Midbrain (tissue), 1 donor: ENCODE measurements around the gene MLLT3.
"Not testable (repeated sequence)": the region's sequence is repeated elsewhere in the genome, so short reads cannot be mapped to it uniquely, and the experiment has no call there.

Source experiments
- DNase-seq: peaks from one replicate; lab custom pipeline; 2025; lab: John Stamatoyannopoulos, UW

Gene MLLT3

DNA sequence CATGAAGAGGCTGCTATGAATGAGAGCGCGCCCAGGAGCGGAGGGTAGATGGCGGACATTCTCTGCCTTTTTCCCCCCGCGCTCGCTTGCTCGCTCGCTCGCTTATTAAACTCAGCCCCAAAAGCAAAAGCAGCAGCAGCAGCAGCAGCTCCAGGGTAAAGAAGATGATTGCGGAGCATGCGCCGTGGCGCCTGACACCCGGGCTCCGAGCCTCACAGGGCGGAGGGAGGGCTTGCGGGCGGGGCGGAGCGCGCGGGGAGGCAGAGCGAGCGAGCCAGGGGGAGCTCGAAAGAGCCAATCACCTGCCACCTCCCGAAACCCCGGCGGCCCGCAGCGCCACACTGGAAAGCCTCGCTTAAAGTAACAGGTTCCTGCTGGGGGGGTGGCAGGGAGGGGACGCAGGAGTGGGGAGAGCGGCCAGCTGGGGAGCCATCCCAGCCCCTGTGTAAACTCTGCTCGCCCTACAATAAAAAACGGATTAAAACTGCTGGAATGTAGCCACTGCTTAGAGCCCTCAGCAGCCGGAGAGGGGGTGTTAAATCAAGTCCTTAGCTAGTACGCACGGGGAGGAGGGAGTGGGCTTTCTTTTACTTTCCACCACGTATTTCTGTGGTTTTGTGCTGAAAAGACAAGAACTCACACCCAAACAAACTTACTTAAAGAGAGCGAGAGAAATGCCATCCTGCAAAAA is at the start of gene MLLT3:
MLLT3 (minus strand) TSS at position 170 of the 691 bp plus-strand sequence.
- DNase-seq: peak; percentile 95

DNA sequence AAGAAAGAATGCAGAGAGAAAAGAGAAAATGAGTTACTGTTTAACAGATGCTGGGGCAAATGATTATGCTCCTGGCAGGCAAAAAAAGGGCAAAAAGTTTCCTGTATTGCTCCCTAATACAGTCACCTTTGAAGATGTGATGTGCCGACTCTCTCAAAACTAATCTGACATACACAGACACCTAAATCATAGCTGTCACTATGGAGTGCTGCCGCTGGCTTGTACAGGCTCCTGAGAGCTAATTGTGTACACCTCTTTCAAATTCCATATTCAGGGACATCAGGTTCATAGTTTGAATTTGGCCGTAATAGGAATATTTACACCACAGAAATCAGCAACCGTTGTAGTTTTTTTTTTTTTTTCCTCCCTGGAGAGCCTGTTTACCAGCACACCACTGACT is 49.3 kb upstream of the MLLT3 start:
- DNase-seq: no peak

DNA sequence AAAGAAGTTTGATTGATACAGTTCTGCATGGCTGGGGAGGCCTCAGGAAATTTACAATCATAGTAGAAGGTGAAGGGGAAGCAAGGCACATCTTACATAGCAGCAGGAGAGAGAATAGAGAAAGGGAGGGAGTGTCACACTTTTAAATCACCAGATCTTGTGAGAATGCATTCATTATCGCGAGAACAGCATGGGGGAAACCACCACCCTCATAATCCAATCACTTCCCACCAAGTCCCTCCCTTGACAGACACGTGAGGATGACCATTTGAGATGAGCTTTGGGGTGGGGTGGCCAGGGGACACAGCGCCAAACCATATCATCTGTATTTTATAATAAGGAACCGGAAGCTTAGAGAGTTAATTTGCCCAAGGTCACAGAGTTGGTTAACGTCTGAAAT is 48.1 kb upstream of the MLLT3 start:
- DNase-seq: no peak

DNA sequence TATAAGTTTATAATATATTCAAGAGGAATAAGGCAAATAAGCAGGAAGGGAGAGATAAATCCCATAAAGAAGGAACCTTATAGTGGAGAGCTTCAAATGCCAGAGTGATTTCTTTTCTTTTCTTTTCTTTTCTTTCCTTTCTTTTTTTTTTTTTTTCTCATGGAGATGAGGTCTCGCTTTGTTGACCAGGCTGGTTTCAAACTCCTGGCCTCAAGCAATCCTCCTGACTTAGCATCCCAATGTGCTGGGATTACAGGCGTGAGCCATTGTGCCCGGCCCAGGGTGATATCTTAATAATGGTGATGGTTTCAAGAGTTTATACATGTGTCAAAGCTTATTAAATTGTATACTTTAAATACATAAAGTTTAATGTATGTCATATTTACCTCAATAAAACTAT is 42.2 kb upstream of the MLLT3 start:
- DNase-seq: no peak

DNA sequence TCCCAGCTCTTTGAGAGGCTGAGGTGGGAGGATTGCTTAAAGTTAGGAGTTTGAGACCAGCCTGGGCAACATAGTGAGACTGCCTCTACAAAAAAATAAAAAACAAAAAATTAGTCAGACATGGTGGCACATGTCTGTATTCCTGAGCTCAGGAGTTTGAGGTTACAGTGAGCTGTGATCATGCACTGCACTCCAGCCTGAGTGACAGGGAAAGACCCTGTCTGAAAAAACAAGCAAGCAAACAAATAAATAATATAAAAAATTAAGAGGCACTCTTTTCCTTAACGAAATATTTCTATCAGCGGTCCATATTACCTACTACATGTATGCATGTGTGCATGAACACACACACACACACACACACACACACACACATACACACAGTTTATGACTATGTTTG is 40.8 kb upstream of the MLLT3 start:
- DNase-seq: no peak

DNA sequence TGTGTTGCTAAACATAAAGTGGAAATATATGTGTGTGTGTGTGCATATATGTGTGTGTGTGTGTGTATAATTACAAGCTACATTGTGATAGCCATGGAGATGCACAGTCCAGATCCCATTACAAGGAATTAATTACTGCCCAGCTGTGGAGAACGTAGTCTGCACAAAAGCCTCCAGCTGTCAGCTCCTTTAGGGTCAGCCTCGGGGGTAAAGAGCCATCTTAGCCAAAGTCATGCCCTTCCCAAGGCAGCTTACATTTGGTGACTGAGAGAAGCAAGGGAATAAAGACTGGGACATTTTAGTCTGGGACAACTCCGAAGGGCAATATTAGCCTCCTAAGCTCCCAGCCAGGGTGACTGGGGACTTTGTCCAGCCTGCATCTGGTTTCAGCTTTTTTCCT is 39.9 kb upstream of the MLLT3 start:
- DNase-seq: no peak

DNA sequence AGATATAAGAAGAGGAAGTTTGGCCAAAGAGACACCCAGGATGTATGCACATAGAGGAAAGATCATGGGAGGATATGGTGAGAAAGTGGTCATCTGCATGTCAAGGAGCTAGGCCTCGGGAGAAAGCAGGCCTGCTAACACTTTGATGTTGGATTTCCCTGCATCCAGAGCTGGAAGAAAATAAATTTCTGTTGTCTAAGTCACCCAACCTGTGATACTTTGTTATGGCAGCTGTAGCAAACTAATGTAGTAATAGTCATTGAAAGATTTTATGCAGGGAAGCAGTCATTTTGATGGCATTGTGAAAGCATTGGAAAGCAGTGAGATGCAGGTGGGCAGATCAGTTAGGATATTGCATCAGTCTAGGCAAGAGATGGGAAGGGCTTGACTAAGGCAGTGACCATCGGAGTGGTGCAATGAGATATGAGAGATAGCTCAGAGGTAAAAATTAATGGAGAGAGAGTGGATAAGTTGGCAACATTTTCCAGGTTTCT is 37.2 kb upstream of the MLLT3 start:
- no peak for DNase-seq

DNA sequence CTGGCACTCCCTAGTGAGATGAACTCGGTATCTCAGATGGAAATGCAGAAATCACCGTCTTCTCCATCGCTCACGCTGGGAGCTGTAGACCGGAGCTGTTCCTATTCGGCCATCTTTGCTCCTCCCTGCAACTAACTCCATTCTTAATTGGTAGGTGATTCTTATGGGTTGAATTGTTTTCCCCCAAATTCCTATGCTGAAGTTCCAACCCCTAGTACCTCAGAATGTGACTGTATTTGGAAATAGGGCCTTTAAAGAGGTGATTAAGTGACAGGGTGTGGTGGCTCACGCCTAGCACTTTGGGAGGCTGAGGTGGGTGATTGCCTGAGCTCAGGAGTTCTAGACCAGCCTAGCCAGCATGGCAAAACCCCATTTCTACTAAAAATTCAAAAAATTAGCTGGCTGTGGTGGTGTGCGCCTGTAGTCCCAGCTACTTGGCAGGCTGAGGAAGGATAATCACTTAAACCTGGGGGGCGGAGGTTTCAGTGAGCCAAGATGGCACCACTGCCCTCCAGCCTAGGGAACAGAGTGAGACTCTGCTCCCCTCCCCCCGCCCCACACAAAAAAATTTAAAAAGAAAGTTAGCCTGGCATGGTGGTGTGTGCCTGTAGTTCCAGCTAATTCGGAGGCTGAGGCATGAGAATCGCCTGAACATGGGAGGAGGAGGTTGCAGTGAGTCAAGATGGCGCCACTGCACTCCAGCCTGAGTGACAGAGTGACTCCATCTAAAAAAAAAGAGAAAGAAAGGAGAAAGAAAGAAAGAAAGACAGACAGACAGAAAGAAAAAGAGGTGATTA is 36.6 kb upstream of the MLLT3 start:
- no peak for DNase-seq

DNA sequence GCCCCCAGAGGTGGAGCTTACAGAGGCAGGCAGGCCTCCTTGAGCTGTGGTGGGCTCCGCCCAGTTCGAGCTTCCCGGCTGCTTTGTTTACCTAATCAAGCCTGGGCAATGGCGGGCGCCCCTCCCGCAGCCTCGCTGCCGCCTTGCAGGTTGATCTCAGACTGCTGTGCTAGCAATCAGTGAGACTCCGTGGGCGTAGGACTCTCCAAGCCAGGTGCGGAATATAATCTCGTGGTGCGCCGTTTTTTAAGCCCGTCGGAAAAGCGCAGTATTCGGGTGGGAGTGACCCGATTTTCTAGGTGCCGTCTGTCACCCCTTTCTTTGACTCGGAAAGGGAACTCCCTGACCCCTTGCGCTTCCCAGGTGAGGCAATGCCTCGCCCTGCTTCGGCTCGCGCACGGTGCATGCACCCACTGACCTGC is 36.0 kb upstream of the MLLT3 start:
- not testable (repeated sequence) for DNase-seq

DNA sequence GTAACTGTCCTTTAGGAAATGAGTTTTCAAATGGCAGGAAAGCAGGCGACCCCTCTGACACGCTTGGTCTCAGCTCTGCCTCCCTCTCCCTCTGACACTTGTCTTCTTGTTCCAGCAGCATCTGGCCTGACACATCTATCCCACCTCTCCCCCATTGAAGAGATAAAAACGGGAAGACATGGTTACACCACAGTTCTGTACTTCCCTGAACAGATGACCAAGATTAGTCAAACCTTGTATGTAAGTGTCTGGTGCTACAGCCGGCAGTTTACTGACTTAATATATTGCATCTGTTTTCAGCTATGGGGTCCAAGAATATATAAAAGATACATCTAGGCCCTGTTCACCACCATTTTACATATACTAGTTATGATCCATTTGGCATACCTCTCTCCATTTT is 29.6 kb upstream of the MLLT3 start:
- DNase-seq: no peak

DNA sequence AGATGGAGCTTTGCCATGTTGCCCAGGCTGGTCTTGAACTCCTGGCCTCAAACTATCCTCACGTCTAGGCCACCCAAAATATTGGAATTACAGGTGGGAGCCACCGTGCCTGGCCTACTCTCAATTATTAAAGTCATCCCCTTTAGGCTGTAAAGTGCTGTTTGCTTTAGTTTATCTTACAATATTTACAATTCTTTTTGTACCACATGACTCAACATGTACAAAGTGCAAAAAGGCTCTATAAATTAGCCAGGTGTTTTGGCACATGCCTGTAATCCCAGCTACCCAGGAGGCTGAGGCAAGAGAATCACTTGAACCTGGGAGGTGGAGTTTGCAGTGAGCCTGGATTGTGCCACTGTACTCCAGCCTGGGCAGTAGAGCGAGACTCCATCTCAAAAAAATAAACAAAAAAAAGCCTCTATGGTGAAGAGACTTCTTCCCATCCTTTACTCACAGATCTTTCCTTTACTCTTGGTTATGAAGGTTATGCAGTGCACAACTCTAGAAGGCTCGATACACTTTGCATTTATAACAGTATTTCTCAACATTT is 28.5 kb upstream of the MLLT3 start:
- no peak for DNase-seq

DNA sequence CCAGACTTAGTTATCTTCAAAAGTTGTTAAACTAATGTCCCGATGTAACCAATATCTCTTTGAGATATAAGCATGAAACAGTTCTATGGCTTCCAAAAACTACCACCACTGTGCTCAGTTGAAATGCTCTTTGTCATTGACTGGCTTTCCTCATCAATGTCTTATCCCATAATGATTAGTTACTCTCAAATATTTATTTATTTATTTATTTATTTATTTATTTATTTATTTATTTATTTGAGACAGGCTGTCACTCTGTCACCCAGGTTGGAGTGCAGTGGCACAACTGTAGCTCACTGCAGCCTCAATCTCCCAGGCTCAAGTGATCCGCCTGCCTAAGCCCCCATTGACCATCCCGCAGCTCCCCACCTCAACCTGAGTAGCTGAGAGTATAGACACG is 28.0 kb upstream of the MLLT3 start:
- DNase-seq: no peak

DNA sequence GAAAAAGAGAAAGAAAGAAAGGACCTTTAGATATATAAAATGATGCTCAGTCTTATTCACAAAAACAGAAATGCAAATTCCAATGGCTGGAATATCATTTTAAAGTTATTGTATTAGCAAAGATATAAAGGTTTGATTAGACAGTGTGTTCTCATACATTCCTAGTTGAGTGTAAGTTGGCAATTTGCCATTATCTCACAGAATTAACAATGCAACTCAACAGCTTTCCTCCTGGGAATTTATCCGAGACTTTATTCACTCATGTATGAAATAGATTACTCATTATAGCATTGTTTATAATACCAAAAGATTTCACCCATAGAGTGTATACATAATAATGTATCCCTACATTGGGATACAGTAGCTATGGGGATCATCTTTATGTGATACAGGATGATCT is 27.1 kb upstream of the MLLT3 start:
- DNase-seq: no peak

DNA sequence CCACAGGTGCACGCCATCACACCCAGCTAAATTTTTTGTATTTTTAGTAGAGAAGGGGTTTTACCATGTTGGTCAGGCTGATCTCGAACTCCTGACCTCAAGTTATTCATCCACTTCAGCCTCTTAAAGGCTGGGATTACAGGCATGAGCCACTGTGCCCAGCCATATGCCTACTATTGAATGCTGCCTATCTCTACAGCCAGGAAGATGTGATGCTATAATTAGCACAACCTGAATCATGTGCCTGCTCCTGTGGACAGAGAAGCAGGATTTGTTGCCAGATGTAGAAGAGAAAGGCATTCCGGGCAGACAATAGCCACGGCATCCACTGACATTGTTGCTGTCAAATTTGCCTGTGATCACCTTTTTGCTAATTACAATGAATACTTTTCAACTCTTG is 24.4 kb upstream of the MLLT3 start:
- DNase-seq: no peak

DNA sequence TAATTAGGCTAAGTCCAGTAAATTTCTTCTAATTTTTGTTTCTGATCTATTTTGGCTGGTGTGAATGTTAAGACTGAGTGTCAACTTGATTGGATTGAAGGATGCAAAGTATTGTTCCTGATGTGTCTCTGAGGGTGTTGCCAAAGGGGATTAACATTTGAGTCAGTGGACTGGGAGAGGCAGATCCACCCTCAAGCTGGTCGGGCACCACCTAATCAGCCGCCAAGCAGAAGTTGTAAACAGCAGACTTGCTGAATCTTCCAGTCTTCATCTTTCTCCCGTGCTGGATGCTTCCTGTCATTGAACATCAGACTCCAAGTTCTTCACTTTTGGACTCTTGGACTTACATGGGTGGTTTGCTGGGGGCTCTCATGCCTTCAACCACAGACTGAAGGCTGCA is 21.4 kb upstream of the MLLT3 start:
- no peak for DNase-seq

DNA sequence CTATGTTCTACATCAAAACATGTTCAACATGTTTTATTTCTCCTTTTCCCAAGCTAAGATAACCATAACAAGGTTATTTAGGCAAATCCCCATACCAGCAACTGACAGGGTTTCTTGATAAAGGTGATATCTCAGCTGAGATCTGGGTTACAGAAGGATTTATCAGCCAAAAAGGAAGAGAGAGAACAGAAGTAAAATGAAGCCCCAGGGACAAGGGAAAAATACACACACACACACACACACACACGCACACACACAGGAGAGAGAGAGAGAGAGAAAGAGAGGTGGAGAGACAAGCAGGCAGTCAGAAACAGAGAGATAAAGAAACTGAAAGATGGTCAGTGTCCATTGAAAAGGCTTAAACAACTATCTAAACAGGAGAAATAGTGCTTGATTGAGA is 19.7 kb upstream of the MLLT3 start:
- no peak for DNase-seq

DNA sequence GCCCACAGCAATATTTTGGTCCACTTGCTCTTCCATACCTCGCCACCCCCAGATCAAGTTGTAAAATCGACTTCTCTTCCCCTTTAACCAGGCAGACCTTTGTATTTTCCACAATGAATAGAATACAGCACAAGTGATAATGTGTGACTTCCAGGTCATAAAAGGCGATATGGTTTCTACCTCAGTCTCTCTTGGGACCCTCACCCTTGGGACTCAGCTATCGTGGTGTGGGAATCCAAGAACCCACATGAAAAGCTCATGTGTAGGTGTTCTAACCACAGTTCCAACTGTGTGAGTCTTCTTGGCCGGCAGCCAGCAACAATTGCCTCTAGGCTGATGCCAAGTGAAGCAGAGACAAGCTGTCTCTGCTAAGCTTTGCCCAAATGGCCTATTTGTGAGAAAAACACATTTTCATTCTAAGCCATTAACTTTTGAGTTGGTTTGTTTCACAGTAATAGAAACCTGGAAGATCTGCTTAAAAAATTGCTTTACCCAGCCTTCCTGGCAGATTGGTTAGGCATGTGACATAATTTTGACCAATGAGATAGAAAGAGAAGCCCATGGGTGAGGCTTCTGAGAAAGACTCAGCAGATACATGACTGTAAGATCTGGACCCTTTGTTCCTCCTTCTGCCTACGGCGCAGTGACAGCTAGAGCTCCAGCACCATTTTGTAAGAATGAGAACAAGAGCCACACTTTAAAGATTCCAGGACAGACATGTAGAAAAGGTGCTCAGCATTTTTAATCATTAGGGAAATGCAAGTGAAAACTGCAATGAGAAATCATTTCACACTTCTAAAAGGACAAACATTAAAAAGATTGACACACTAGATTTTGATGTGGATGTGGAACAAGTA is 18.3 kb upstream of the MLLT3 start:
- DNase-seq: peak; percentile 17

DNA sequence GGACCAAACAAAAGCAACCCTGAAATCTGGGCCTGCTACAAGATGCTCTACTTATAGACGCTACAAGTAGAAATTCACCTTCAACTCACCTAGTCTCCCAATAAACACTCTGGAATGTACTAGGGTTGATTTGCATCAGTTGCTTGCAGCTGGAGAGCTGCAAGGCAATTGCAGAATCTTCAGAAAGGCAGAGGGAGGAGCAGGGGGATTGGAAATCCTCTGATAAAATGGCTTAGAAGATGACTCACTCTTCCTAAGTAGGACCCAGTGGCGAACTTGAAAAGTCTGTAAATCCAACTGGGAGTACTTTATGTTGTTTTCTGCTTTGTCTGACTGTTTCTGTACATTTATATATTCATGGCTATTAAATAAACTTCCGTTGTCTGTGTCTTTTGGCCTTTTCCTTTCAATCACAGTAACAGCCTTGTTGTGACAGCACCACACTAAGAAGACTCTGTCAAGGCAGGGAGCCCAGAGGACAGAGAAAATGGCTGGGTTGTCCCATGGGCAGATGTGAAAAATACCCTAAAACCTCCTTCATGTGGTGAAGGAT is 14.7 kb upstream of the MLLT3 start:
- no peak for DNase-seq

DNA sequence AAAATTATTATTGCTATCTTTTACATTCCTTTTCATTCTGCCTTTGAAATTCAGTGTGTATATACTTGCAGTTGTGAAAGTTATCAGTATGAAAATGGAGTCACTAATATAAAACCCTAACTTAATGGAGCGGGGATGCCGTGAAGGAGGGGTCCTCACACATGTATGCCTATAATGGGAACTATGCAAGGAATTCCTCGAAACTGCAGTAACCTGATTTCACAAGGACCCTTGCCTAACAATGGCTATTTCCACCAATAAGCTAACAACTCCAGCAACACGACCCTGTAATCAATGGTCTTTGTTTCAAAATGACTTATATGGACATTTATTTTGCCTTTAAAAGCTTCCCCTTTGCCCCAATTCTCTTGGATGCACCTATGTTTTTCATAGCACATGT is 12.6 kb upstream of the MLLT3 start:
- no peak for DNase-seq

DNA sequence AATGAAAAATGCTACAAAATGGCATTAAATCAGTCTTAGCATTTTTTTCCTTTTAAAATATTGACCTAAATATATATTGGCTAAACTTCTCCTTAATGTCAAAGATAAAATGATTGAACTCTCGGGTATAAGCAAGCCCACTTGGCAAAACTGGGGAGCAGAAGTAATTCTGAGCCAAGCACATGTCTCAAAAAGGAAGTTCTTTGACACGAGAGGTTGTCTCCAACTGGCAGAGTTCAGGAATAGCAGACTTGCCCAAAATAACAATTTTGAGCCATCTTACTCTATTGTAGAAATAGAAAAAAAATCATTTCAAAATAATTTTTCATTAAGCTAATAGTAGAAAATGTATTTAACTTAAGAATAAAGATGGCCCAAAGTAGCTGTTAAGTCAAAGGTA is 10.4 kb upstream of the MLLT3 start:
- no peak for DNase-seq

DNA sequence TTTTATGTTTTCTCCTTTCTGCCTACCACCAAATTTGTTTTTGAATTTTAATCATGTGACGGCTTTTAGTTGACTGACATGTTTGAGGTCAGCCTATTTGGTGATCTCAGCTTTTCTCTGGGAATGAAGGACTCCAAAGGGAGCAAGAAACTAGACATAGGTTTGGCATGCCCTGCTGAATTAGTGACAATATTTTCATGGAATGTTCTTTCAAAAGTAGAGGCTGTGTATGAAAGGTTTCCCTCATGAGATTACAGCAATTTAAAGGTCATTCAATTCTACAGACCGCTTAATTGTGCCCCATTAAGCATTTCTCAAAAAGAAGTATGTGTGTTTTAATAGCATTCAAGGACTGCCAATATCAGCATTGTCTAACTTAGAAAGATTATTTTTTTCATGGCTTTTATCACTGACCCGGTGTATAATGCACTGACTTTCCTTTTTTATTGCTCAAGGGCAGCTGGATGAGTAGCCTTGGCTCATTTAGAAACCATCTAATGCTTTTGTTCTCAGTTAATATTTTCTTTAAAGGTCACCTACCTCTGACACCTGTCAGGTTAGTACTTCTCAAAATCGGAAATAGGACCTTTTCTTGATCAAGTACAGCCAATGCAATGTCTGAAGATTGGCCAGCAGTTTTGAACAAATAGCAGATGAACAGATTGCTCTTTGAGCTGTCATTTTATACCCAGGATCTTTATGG is 8.1 kb upstream of the MLLT3 start:
- no peak for DNase-seq
